Thymus (tissue), 2 donors: Measurements from ENCODE around the gene TMC6. TPM values are rescaled to one million over a fixed set of nuclear protein-coding genes. Genes with fewer than 3 reads are reported as not detected.

Source experiments
- polyA plus RNA-seq: library from polyadenylated mRNA; stranded (reverse); fragments of 200-250 nt; gene quantifications from one replicate; pipeline ENCODE4 v1.2.3, GENCODE V29; 2013
- total RNA-seq: library from RNA; stranded (reverse); fragments of 120-200 nt; gene quantifications from one replicate; pipeline ENCODE4 v1.2.4, GENCODE V29; 2013
- donor health status: healthy.

TMC6 gene
- total and polyA plus RNA-seq, 2 donors: 83.7 to 174 TPM

Other genes with a start within 250 kb of the TMC6 start
- 12.0 TPM for gene TNRC6C, start 170.1 kb downstream of the TMC6 start, total RNA-seq
- gene TNRC6C, start 170.1 kb downstream of the TMC6 start, polyA plus RNA-seq: 11.8 TPM
- gene TMC8, start 2.0 kb upstream of the TMC6 start, total RNA-seq: 28.6 TPM
- 196 TPM for gene TMC8, start 2.0 kb upstream of the TMC6 start, polyA plus RNA-seq
- gene C17orf99, start 17.6 kb upstream of the TMC6 start, total RNA-seq: 2.2 TPM
- gene C17orf99, start 17.6 kb upstream of the TMC6 start, polyA plus RNA-seq: 9.8 TPM
- gene SYNGR2, start 39.8 kb upstream of the TMC6 start, total RNA-seq: 47.1 TPM
- 149 TPM for gene SYNGR2, start 39.8 kb upstream of the TMC6 start, polyA plus RNA-seq
- gene TK1, start 58.3 kb upstream of the TMC6 start, total RNA-seq: 32.3 TPM
- gene TK1, start 58.3 kb upstream of the TMC6 start, polyA plus RNA-seq: 3.8 TPM
- 29.1 TPM for gene AFMID, start 58.6 kb upstream of the TMC6 start, total RNA-seq
- 19.9 TPM for gene AFMID, start 58.6 kb upstream of the TMC6 start, polyA plus RNA-seq
- gene BIRC5, start 85.5 kb upstream of the TMC6 start, total RNA-seq: 53.2 TPM
- 6.8 TPM for gene BIRC5, start 85.5 kb upstream of the TMC6 start, polyA plus RNA-seq
- gene TMEM235, start 102.9 kb upstream of the TMC6 start, total RNA-seq: 1.8 TPM
- 0.50 TPM for gene TMEM235, start 102.9 kb upstream of the TMC6 start, polyA plus RNA-seq
- gene SOCS3, start 231.3 kb upstream of the TMC6 start, total RNA-seq: 59.5 TPM
- gene SOCS3, start 231.3 kb upstream of the TMC6 start, polyA plus RNA-seq: 126 TPM
- 34.6 TPM for gene PGS1, start 249.9 kb upstream of the TMC6 start, total RNA-seq
- 32.1 TPM for gene PGS1, start 249.9 kb upstream of the TMC6 start, polyA plus RNA-seq